Upper lobe of left lung (tissue), 6 donors: ENCODE results near the gene BPI. TPM values are rescaled to one million over a fixed set of nuclear protein-coding genes. Genes with fewer than 3 reads are reported as not detected.
"Not testable (repeated sequence)": the region's sequence is repeated elsewhere in the genome, so short reads cannot be mapped to it uniquely, and the experiment has no call there.

Experiments
- ATAC-seq, 2 donors: fragments of 200-7000 bp; cut with Tn5 transposase; one replicate each; pipeline ENCODE4 v1.9.1; 2022; ENCODE audit warnings: mild to moderate bottlenecking in 2 of 2, moderate library complexity in 2 of 2; ENCODE audit not compliant: low FRiP score in 2 of 2
- DNase-seq, 2 donors: peaks; one replicate each; pipeline ENCODE4 v3.0.0-alpha.2; 2019 to 2020
- H3K27ac ChIP-seq, 4 donors: fragments of 200-600 bp; sonication (generic); one replicate each; pipeline ENCODE4 v1.5.1; 2016 to 2019
- H3K27me3 ChIP-seq, 4 donors: fragments of 200-600 bp; sonication (generic); one replicate each; pipeline ENCODE4 v1.5.1; 2017 to 2019
- H3K36me3 ChIP-seq, 4 donors: fragments of 200-600 bp; sonication (generic); one replicate each; pipeline ENCODE4 v1.5.1; 2016 to 2019
- H3K4me1 ChIP-seq, 4 donors: fragments of 200-600 bp; sonication (generic); one replicate each; pipeline ENCODE4 v1.5.1; 2018 to 2019
- H3K4me3 ChIP-seq, 4 donors: fragments of 200-600 bp; sonication (generic); one replicate each; pipeline ENCODE4 v1.5.1; 2017 to 2019; ENCODE audit warnings: mild to moderate bottlenecking in 2 of 4, moderate library complexity in 1 of 4
- H3K9me3 ChIP-seq, 4 donors: fragments of 200-600 bp; sonication (generic); one replicate each; pipeline ENCODE4 v1.5.1; 2018 to 2019
- CTCF ChIP-seq, 6 experiments: fragments of 450-650 bp in 4 of 6; fragments of 200-600 bp in 2 of 6; sonication (generic) in 2 of 6; IDR thresholded peaks; one replicate each; pipeline ENCODE4 v1.5.1; 2016 to 2019; ENCODE audit warnings: antibody characterized with exemption in 6 of 6
- EP300 ChIP-seq, 4 donors: sonication (generic); formaldehyde crosslinking; IDR thresholded peaks; one replicate each; pipeline ENCODE4 v1.5.1; 2017; ENCODE audit warnings: antibody characterized with exemption in 4 of 4, control low read depth in 2 of 4
- POLR2A ChIP-seq, 4 donors: fragments of 450-650 bp; IDR thresholded peaks; one replicate each; pipeline ENCODE4 v1.5.1; 2016 to 2017; ENCODE audit warnings: antibody characterized with exemption in 4 of 4, mild to moderate bottlenecking in 2 of 4
- POLR2AphosphoS5 ChIP-seq, 2 donors: sonication (generic); formaldehyde crosslinking; IDR thresholded peaks; one replicate each; pipeline ENCODE4 v1.5.1; 2017; ENCODE audit warnings: antibody characterized with exemption in 2 of 2
- WGBS, 2 donors: methylation state at CpG; one replicate each; pipeline ENCODE4 v1.1.5; 2017 to 2018; 5-methylcytosine and 5-hydroxymethylcytosine counted together
- total RNA-seq, 6 donors: library from RNA; depleted of rRNA in 4 of 6; stranded (reverse); fragments of >200 nt in 4 of 6; gene quantifications; one replicate each; pipeline versions ENCODE4 v1.1.0 to v1.2.1, GENCODE V29; 2016 to 2021
- donor health status: DM: no; HTN: no; CAD: no; lungs with moderate emphysema.
- donor health status: DM: no; HTN: yes; CAD: no; lungs with severe emphysema.

BPI gene
- total RNA-seq, 6 donors from 2014 or later, result 0.14 to 6.3 (median 0.67) TPM; not detected in 1

- TF ChIP-seq POLR2A (IDR thresholded peaks at IDR 0.05) (no peak), POLR2AphosphoS5 (IDR thresholded peaks at IDR 0.05) (no peak), CTCF (IDR thresholded peaks at IDR 0.05) (no peak), EP300 (IDR thresholded peaks at IDR 0.05) (no peak)
- ATAC-seq (no peak), DNase-seq (no peak)
- WGBS, 2 donors, result 57 to 65% methylated on average over 4 of the region's 4 CpGs
- H3K4me3 ChIP-seq, result no peak overlapping the region
- H3K9me3 ChIP-seq, result no peaks in the 10 kb centered on the region
- H3K36me3 ChIP-seq, result no peaks in the 10 kb centered on the region
- no peak overlapping the region for H3K27ac ChIP-seq
- H3K4me1 ChIP-seq, result no peaks in the 10 kb centered on the region
- H3K27me3 ChIP-seq, result no peaks in the 10 kb centered on the region
Measured at GRCh38 chr20:38308047-38308438, 4.1 kb downstream of the BPI start.

- no peak for ATAC-seq
- H3K27me3 ChIP-seq, result no peaks in the 10 kb centered on the region
- no peaks in the 10 kb centered on the region for H3K36me3 ChIP-seq
- no peak overlapping the region for H3K4me3 ChIP-seq
- H3K4me1 ChIP-seq, result no peaks in the 10 kb centered on the region
- 47 to 57% methylated on average over 1 of the region's 1 CpG for WGBS, 2 donors
- no peak for DNase-seq
- no peak for TF ChIP-seq POLR2AphosphoS5 (IDR thresholded peaks at IDR 0.05)
- no peak for TF ChIP-seq EP300 (IDR thresholded peaks at IDR 0.05)
- TF ChIP-seq CTCF (IDR thresholded peaks at IDR 0.05), result no peak
- TF ChIP-seq POLR2A (IDR thresholded peaks at IDR 0.05), result no peak
- H3K9me3 ChIP-seq, result no peaks in the 10 kb centered on the region
- no peak overlapping the region for H3K27ac ChIP-seq
Measured at GRCh38 chr20:38308447-38308846, 4.5 kb downstream of the BPI start.

GRCh38 chr20:38311091-38311490 is 7.1 kb downstream of the BPI start:
- no peak overlapping the region for H3K4me3 ChIP-seq
- H3K27ac ChIP-seq, result no peak overlapping the region
- no peak for DNase-seq
- H3K9me3 ChIP-seq, result no peaks in the 10 kb centered on the region
- no peaks in the 10 kb centered on the region for H3K27me3 ChIP-seq
- H3K4me1 ChIP-seq, result no peaks in the 10 kb centered on the region
- TF ChIP-seq EP300 (IDR thresholded peaks at IDR 0.05) (no peak), POLR2A (IDR thresholded peaks at IDR 0.05) (no peak), CTCF (IDR thresholded peaks at IDR 0.05) (no peak), POLR2AphosphoS5 (IDR thresholded peaks at IDR 0.05) (no peak)
- 88 to 89% methylated on average over 3 of the region's 3 CpGs for WGBS, 2 donors
- no peaks in the 10 kb centered on the region for H3K36me3 ChIP-seq
- ATAC-seq, result no peak

GRCh38 chr20:38311491-38311890 is 7.5 kb downstream of the BPI start:
- no peak for ATAC-seq
- no peaks in the 10 kb centered on the region for H3K9me3 ChIP-seq
- H3K4me3 ChIP-seq, result no peak overlapping the region
- TF ChIP-seq POLR2AphosphoS5 (IDR thresholded peaks at IDR 0.05) (no peak), POLR2A (IDR thresholded peaks at IDR 0.05) (no peak), CTCF (IDR thresholded peaks at IDR 0.05) (no peak), EP300 (IDR thresholded peaks at IDR 0.05) (no peak)
- H3K27ac ChIP-seq, result no peak overlapping the region
- H3K36me3 ChIP-seq, result no peaks in the 10 kb centered on the region
- H3K27me3 ChIP-seq, result no peaks in the 10 kb centered on the region
- no peak for DNase-seq
- H3K4me1 ChIP-seq, result no peaks in the 10 kb centered on the region
- 49 to 56% methylated on average over 3 of the region's 3 CpGs for WGBS, 2 donors

GRCh38 chr20:38313676-38314075 is 9.7 kb downstream of the BPI start:
- H3K27me3 ChIP-seq, result no peaks in the 10 kb centered on the region
- WGBS, 2 donors, result 96 to 98% methylated on average over 2 of the region's 2 CpGs
- no peak overlapping the region for H3K4me3 ChIP-seq
- H3K27ac ChIP-seq, result no peak overlapping the region
- H3K4me1 ChIP-seq, result no peaks in the 10 kb centered on the region
- ATAC-seq (no peak), DNase-seq (no peak)
- H3K36me3 ChIP-seq, result no peaks in the 10 kb centered on the region
- TF ChIP-seq EP300 (IDR thresholded peaks at IDR 0.05) (no peak), POLR2AphosphoS5 (IDR thresholded peaks at IDR 0.05) (no peak), POLR2A (IDR thresholded peaks at IDR 0.05) (no peak), CTCF (IDR thresholded peaks at IDR 0.05) (no peak)
- H3K9me3 ChIP-seq, result no peaks in the 10 kb centered on the region

GRCh38 chr20:38314350-38314749 is 10.4 kb downstream of the BPI start:
- not testable (repeated sequence) for ATAC-seq, H3K27me3 ChIP-seq
- WGBS, 2 donors, result 95 to 97% methylated on average over 1 of the region's 1 CpG

More at GRCh38 chr20:38314350-38314749, 10.4 kb downstream of the BPI start:
- H3K9me3 ChIP-seq, DNase-seq, H3K36me3 ChIP-seq, H3K27ac ChIP-seq, H3K4me1 ChIP-seq, H3K4me3 ChIP-seq: not testable (repeated sequence)
